HepG2 (cell line): ENCODE measurements around the gene TAOK3. TPM values are rescaled to one million over a fixed set of nuclear protein-coding genes. Genes with fewer than 3 reads are reported as not detected.
A peak's percentile ranks its signal among the peaks of the same experiment; 100 is the strongest.

ENCODE experiments used
- ATAC-seq: fragments of 200-7000 bp; cut with Tn5 transposase; 3 replicates; pipeline ENCODE4 v1.9.1; 2020; ENCODE audit warnings: mild to moderate bottlenecking, moderate library complexity
- BruUV-seq: library from RNA; stranded (reverse); fragments of 400-500 nt; replicated peaks from 2 replicates; lab custom pipeline; 2021; lab: Mats Ljungman, UMichigan
- CTCF ChIA-PET: fragments of 300-600 bp; formaldehyde crosslinking; extraction: SDS; loops from one replicate; lab custom pipeline; 2021; ENCODE audit warnings: low total read pairs, inconsistent platforms, low intra/inter-chr PET ratio; lab: Yijun Ruan, JAX
- POLR2A ChIA-PET: fragments of 350-600 bp; sonication (Branson Sonifier 250); formaldehyde crosslinking; loops from one replicate; lab custom pipeline; 2020; ENCODE audit warnings: antibody characterized with exemption, inconsistent platforms; lab: Yijun Ruan, JAX
- DNase-seq: peaks from one replicate; pipeline ENCODE4 v3.0.0-alpha.2; 2015; ENCODE audit warnings: low spot score
- FAIRE-seq: peaks from 3 replicates; lab custom pipeline; 2011; peaks lifted over from hg19 to GRCh38; lab: Jason Lieb, UNC
- H2AFZ ChIP-seq: one replicate; pipeline ENCODE4 v1.6.1; 2011; ENCODE audit warnings: low read length, inconsistent platforms
- H3K27ac ChIP-seq: fragments of 300-600 bp; 3 replicates; pipeline ENCODE4 v1.8.0; 2011; ENCODE audit warnings: mixed run types, mild to moderate bottlenecking, mixed read lengths, low read length, inconsistent platforms; ENCODE audit not compliant: insufficient read depth; ENCODE audit errors: extremely low read length
- H3K27me3 ChIP-seq, 2 experiments: fragments of 200-600 bp in 1 of 2; 2 replicates in 1 of 2; 3 replicates in 1 of 2; pipeline versions ENCODE4 v1.6.0 to v1.8.0; 2011; ENCODE audit warnings: low read length in 2 of 2, mild to moderate bottlenecking in 2 of 2, moderate library complexity in 2 of 2, inconsistent platforms in 1 of 2; ENCODE audit not compliant: insufficient read depth in 2 of 2, control insufficient read depth in 1 of 2
- H3K36me3 ChIP-seq, 2 experiments: fragments of 200-600 bp in 1 of 2; replicated peaks in 1 of 2; 2 replicates in 1 of 2; 3 replicates in 1 of 2; pipeline versions ENCODE4 v1.5.1 to v1.8.0; 2011; ENCODE audit warnings: low read length in 2 of 2, inconsistent platforms in 1 of 2; ENCODE audit not compliant: insufficient read depth in 2 of 2, control insufficient read depth in 1 of 2
- H3K4me1 ChIP-seq: 2 replicates; pipeline ENCODE4 v1.5.1; 2012; ENCODE audit warnings: low read length, inconsistent platforms; ENCODE audit not compliant: insufficient read depth
- H3K4me2 ChIP-seq: 2 replicates; pipeline ENCODE4 v1.6.0; 2011; ENCODE audit warnings: low read depth, low read length, inconsistent platforms
- H3K4me3 ChIP-seq, 3 experiments: fragments of 200-600 bp in 1 of 3; sonication (generic), shearing (Covaris generic) in 1 of 3; replicated peaks in 1 of 3; 2 replicates each; pipeline ENCODE4 v1.5.1; 2011 to 2016; ENCODE audit warnings: low read length in 3 of 3, inconsistent platforms in 2 of 3, low read depth in 2 of 3, mild to moderate bottlenecking in 2 of 3, control low read depth in 1 of 3, mixed read lengths in 1 of 3; ENCODE audit not compliant: insufficient read depth in 1 of 3
- H3K79me2 ChIP-seq: one replicate; pipeline ENCODE4 v1.6.1; 2011; ENCODE audit warnings: low read length, inconsistent platforms; ENCODE audit not compliant: insufficient read depth
- H3K9ac ChIP-seq: 2 replicates; pipeline ENCODE4 v1.6.0; 2011; ENCODE audit warnings: mild to moderate bottlenecking, low read depth, low read length, inconsistent platforms; ENCODE audit not compliant: insufficient read depth
- H3K9me3 ChIP-seq: 2 replicates; pipeline ENCODE4 v1.5.1; 2012; ENCODE audit warnings: mild to moderate bottlenecking, low read length
- H4K20me1 ChIP-seq: 2 replicates; pipeline ENCODE4 v1.6.0; 2011; ENCODE audit warnings: inconsistent platforms, mild to moderate bottlenecking, low read length, moderate library complexity; ENCODE audit not compliant: insufficient read depth
- BATF2 ChIP-seq: sonication (generic); formaldehyde crosslinking; IDR thresholded peaks from 2 replicates; pipeline ENCODE4 v1.8.0; 2022; ENCODE audit warnings: mild to moderate bottlenecking, missing genetic modification reagents, moderate library complexity
- GFI1 ChIP-seq: sonication (generic); formaldehyde crosslinking; IDR thresholded peaks from 2 replicates; pipeline ENCODE4 v1.5.0; 2020; ENCODE audit warnings: missing genetic modification reagents, mild to moderate bottlenecking, borderline replicate concordance
- GTF2F1 ChIP-seq: fragments of 150-350 bp; IDR thresholded peaks from 2 replicates; pipeline ENCODE4 v1.6.1; 2014; ENCODE audit warnings: low read length
- HDAC1 ChIP-seq: sonication (generic); formaldehyde crosslinking; IDR thresholded peaks from 2 replicates; pipeline ENCODE4 v1.5.1; 2020; ENCODE audit warnings: mild to moderate bottlenecking, missing genetic modification reagents
- KDM5A ChIP-seq: fragments of 200-600 bp; sonication (generic); IDR thresholded peaks from 2 replicates; pipeline ENCODE4 v1.7.0; 2018; ENCODE audit warnings: antibody characterized with exemption, mild to moderate bottlenecking, low read length, borderline replicate concordance
- MTERF4 ChIP-seq: sonication (generic); formaldehyde crosslinking; IDR thresholded peaks from 2 replicates; pipeline ENCODE4 v1.8.0; 2023; ENCODE audit warnings: mild to moderate bottlenecking, missing genetic modification reagents
- PTBP1 ChIP-seq: fragments of 200-400 bp; formaldehyde crosslinking; IDR thresholded peaks from 2 replicates; pipeline ENCODE4 v1.6.1; 2018; ENCODE audit warnings: low read length, low read depth; ENCODE audit not compliant: poor library complexity, severe bottlenecking
- RBM39 ChIP-seq: fragments of 200-400 bp; formaldehyde crosslinking; IDR thresholded peaks from one replicate; pipeline ENCODE4 v1.6.1; 2018; ENCODE audit warnings: antibody characterized with exemption, mild to moderate bottlenecking, low read depth, low read length; ENCODE audit not compliant: poor library complexity, severe bottlenecking
- UBTF ChIP-seq: sonication (generic); formaldehyde crosslinking; IDR thresholded peaks from 2 replicates; pipeline ENCODE4 v1.4.0; 2020; ENCODE audit warnings: mild to moderate bottlenecking, missing genetic modification reagents
- WIZ ChIP-seq: sonication (generic); formaldehyde crosslinking; IDR thresholded peaks from 2 replicates; pipeline ENCODE4 v1.5.1; 2020; ENCODE audit warnings: mild to moderate bottlenecking, missing genetic modification reagents
- ZNF281 ChIP-seq: sonication (generic); formaldehyde crosslinking; IDR thresholded peaks from 2 replicates; pipeline ENCODE4 v1.4.0; 2020; ENCODE audit warnings: missing genetic modification reagents, borderline replicate concordance
- ZNF652 ChIP-seq: IDR thresholded peaks from 2 replicates; pipeline ENCODE4 v1.6.1; 2016; ENCODE audit warnings: low read depth, borderline replicate concordance
- WGBS: methylation state at CpG from one replicate; pipeline ENCODE4 v1.1.6; 2017; ENCODE audit warnings: low lambda C conversion rate; 5-methylcytosine and 5-hydroxymethylcytosine counted together
- in situ Hi-C: cut with HindIII; loops from 2 replicates; pipeline ENCODE4 v1.10.0; 2017; ENCODE audit warnings: low pct_unique_long_range_greater_than_20kb; ENCODE audit not compliant: extremely low pct_ligation_motif_present
- intact Hi-C: fragments of 100-400 bp; cut with micrococcal nuclease; formaldehyde crosslinking; loops from one replicate; pipeline ENCODE4 v1.10.0; 2022; ENCODE audit not compliant: unreplicated experiment
- polyA plus RNA-seq, 8 experiments: library from polyadenylated mRNA; depleted of rRNA in 3 of 8; stranded (reverse) in 7 of 8; unstranded in 1 of 8; fragments of >200 nt; fragmentation: Illumina TruSeq in 4 of 8; extraction: Trizol in 4 of 8; gene quantifications; 2 replicates each; pipeline versions ENCODE4 v1.2.1 to v1.2.3, GENCODE V29; 2011 to 2016; ENCODE audit warnings: low read depth in 4 of 8, missing spikeins in 1 of 8, mixed read lengths in 1 of 8; ENCODE audit not compliant: insufficient read depth in 1 of 8
- total RNA-seq, 5 experiments: library from RNA; depleted of rRNA; stranded (reverse); fragments of >200 nt; fragmentation: Illumina TruSeq; extraction: Trizol; gene quantifications; 2 replicates each; pipeline ENCODE4 v1.2.3, GENCODE V29; 2016; ENCODE audit warnings: low read depth in 1 of 5

Gene TAOK3
- total and polyA plus RNA-seq, 2 of the 13 experiments (the other 11 are each of a cell fraction or from before 2014, with no cell fraction given) = 10.4 to 12.3 TPM

- no peak for DNase-seq
- in situ Hi-C loops = no loop called here
- ChIA-PET CTCF (no interaction called here), POLR2A (no interaction called here)
- no peaks in the 10 kb centered on the region for H3K27me3 ChIP-seq
- peaks cover 0 to 7% of the 10 kb centered on the region in 2 experiments; a peak in 1 of 5 replicates for H3K36me3 ChIP-seq
- no peak overlapping the region for H3K27ac ChIP-seq
- H3K4me1 ChIP-seq = no peaks in the 10 kb centered on the region
- no peaks in the 10 kb centered on the region for H3K9me3 ChIP-seq
- H4K20me1 ChIP-seq = no peaks in the 10 kb centered on the region
- intact Hi-C loops = no loop called here
- no peak for TF ChIP-seq HDAC1
- H2AFZ ChIP-seq = no peak overlapping the region
- WGBS = 94% methylated on average over 2 of the region's 2 CpGs
- ATAC-seq = no peak
- no peak overlapping the region for H3K4me3 ChIP-seq
- no peaks in the 10 kb centered on the region for H3K79me2 ChIP-seq
- FAIRE-seq = no peak
- H3K4me2 ChIP-seq = no peak overlapping the region
- no peak overlapping the region for H3K9ac ChIP-seq
- BruUV-seq = no TSS peak
These were observed 160.1 kb downstream of the TAOK3 start for GRCh38 chr12:118212606-118213005.

- 78% methylated on average over 3 of the region's 3 CpGs for WGBS
- H4K20me1 ChIP-seq = no peaks in the 10 kb centered on the region
- in situ Hi-C loops (no loop called here), intact Hi-C loops (no loop called here)
- no peaks in the 10 kb centered on the region for H3K9me3 ChIP-seq
- no peaks in the 10 kb centered on the region for H3K27me3 ChIP-seq
- POLR2A ChIA-PET = no interaction called here
- DNase-seq (peak; percentile 2), ATAC-seq (no peak), FAIRE-seq (no peak)
- H3K4me1 ChIP-seq = no peaks in the 10 kb centered on the region
- CTCF ChIA-PET = no interaction called here
- peak overlapping the region; percentile 26 for H3K27ac ChIP-seq
- H3K4me3 ChIP-seq = no peak overlapping the region
- no peak overlapping the region for H3K4me2 ChIP-seq
- H3K9ac ChIP-seq = no peak overlapping the region
- no TSS peak for BruUV-seq
- H3K36me3 ChIP-seq = peaks cover 0 to 3% of the 10 kb centered on the region in 2 experiments; a peak in 1 of 5 replicates
- H3K79me2 ChIP-seq = no peaks in the 10 kb centered on the region
- H2AFZ ChIP-seq = no peak overlapping the region
- no peak for TF ChIP-seq GTF2F1
- no peak for TF ChIP-seq GFI1 (CRISPR knock-in tag)
- no peak for TF ChIP-seq ZNF281 (CRISPR knock-in tag)
- no peak for TF ChIP-seq BATF2 (CRISPR knock-in tag)
- no peak for TF ChIP-seq KDM5A
- TF ChIP-seq PTBP1 = no peak
- no peak for TF ChIP-seq MTERF4
- no peak for TF ChIP-seq ZNF652 (CRISPR knock-in tag)
- no peak for TF ChIP-seq WIZ (CRISPR knock-in tag)
- no peak for TF ChIP-seq RBM39
- TF ChIP-seq UBTF (CRISPR knock-in tag) = no peak
These were observed 166.6 kb downstream of the TAOK3 start for GRCh38 chr12:118206107-118206412.
